WTC11 (cell line): ENCODE measurements around the gene ZNF830. TPM values are rescaled to one million over a fixed set of nuclear protein-coding genes. Genes with fewer than 3 reads are reported as not detected.

Experiments
- ATAC-seq: fragments of 200-7000 bp; cut with Tn5 transposase; 2 replicates; pipeline ENCODE4 v1.10.0; 2021; ENCODE audit warnings: mild to moderate bottlenecking, moderate library complexity
- CTCF ChIA-PET: fragments of 300-600 bp; sonication (Branson Sonifier 250); formaldehyde crosslinking; loops from one replicate; lab custom pipeline; 2021; ENCODE audit warnings: antibody characterized with exemption; lab: Charles Lee
- POLR2A ChIA-PET: fragments of 350-600 bp; sonication (Branson Sonifier 250); formaldehyde crosslinking; loops from one replicate; lab custom pipeline; 2021; ENCODE audit warnings: antibody characterized with exemption; lab: Charles Lee
- DNase-seq: peaks from one replicate; pipeline ENCODE4 v3.0.0; 2021; ENCODE audit warnings: low spot score
- H3K27ac Mint-ChIP-seq: 2 replicates; pipeline ENCODE4 v1.8.0; 2021; ENCODE audit warnings: mixed read lengths
- H3K27me3 Mint-ChIP-seq: 2 replicates; pipeline ENCODE4 v1.8.0; 2021; ENCODE audit warnings: low read depth, mild to moderate bottlenecking, moderate library complexity, mixed read lengths
- H3K36me3 Mint-ChIP-seq: 2 replicates; pipeline ENCODE4 v1.8.0; 2021; ENCODE audit warnings: mixed read lengths
- H3K4me1 Mint-ChIP-seq: 2 replicates; pipeline ENCODE4 v1.8.0; 2022; ENCODE audit warnings: mixed read lengths
- H3K4me3 Mint-ChIP-seq: 2 replicates; pipeline ENCODE4 v1.8.0; 2021; ENCODE audit warnings: mild to moderate bottlenecking, moderate library complexity, mixed read lengths
- H3K9me3 Mint-ChIP-seq: 2 replicates; pipeline ENCODE4 v1.8.0; 2021; ENCODE audit warnings: mixed read lengths
- ATF1 ChIP-seq: sonication (generic); formaldehyde crosslinking; IDR thresholded peaks from 2 replicates; pipeline ENCODE4 v1.8.1; 2023; ENCODE audit warnings: mild to moderate bottlenecking, moderate library complexity, missing genetic modification reagents
- ATF6 ChIP-seq: sonication (generic); formaldehyde crosslinking; IDR thresholded peaks from 2 replicates; pipeline ENCODE4 v1.8.1; 2023; ENCODE audit warnings: mild to moderate bottlenecking, missing genetic modification reagents
- CREB1 ChIP-seq: sonication (generic); formaldehyde crosslinking; IDR thresholded peaks from 2 replicates; pipeline ENCODE4 v1.8.0; 2023; ENCODE audit warnings: mild to moderate bottlenecking, missing genetic modification reagents
- EMX1 ChIP-seq: fragments of 250-450 bp; sonication (Bioruptor Pico); IDR thresholded peaks from 2 replicates; pipeline ENCODE4 v1.8.0; 2021; ENCODE audit warnings: mild to moderate bottlenecking
- ERG ChIP-seq: fragments of 250-450 bp; sonication (Bioruptor Pico); IDR thresholded peaks from 2 replicates; pipeline ENCODE4 v1.8.0; 2021; ENCODE audit warnings: mild to moderate bottlenecking
- ETV6 ChIP-seq: sonication (generic); formaldehyde crosslinking; IDR thresholded peaks from 2 replicates; pipeline ENCODE4 v1.8.1; 2022; ENCODE audit warnings: mild to moderate bottlenecking, missing genetic modification reagents
- GABPB1 ChIP-seq: sonication (generic); formaldehyde crosslinking; IDR thresholded peaks from 2 replicates; pipeline ENCODE4 v1.8.1; 2023; ENCODE audit warnings: mild to moderate bottlenecking, missing genetic modification reagents
- GTF2I ChIP-seq: fragments of 250-450 bp; sonication (Bioruptor Pico); conservative IDR thresholded peaks from 2 replicates; pipeline ENCODE4 v1.4.0; 2021; ENCODE audit warnings: mild to moderate bottlenecking
- JUN ChIP-seq: sonication (generic); formaldehyde crosslinking; IDR thresholded peaks from 2 replicates; pipeline ENCODE4 v1.8.0; 2023; ENCODE audit warnings: mild to moderate bottlenecking, missing genetic modification reagents
- MXD4 ChIP-seq: fragments of 250-450 bp; sonication (Bioruptor Pico); IDR thresholded peaks from 2 replicates; pipeline ENCODE4 v1.8.0; 2021; ENCODE audit warnings: mild to moderate bottlenecking, moderate library complexity, borderline replicate concordance
- MYBL2 ChIP-seq: sonication (generic); formaldehyde crosslinking; IDR thresholded peaks from 2 replicates; pipeline ENCODE4 v1.8.1; 2023; ENCODE audit warnings: mild to moderate bottlenecking, moderate library complexity, missing genetic modification reagents
- NFATC4 ChIP-seq: fragments of 250-450 bp; sonication (Bioruptor Pico); IDR thresholded peaks from 2 replicates; pipeline ENCODE4 v1.9.0; 2021; ENCODE audit warnings: mild to moderate bottlenecking
- NR3C1 ChIP-seq: sonication (generic); formaldehyde crosslinking; conservative IDR thresholded peaks from 2 replicates; pipeline ENCODE4 v1.8.1; 2023; ENCODE audit warnings: low read depth, mild to moderate bottlenecking, missing genetic modification reagents
- USF2 ChIP-seq: sonication (generic); formaldehyde crosslinking; IDR thresholded peaks from 2 replicates; pipeline ENCODE4 v1.8.1; 2023; ENCODE audit warnings: mild to moderate bottlenecking, missing genetic modification reagents, moderate library complexity
- ZBTB21 ChIP-seq: sonication (generic); formaldehyde crosslinking; IDR thresholded peaks from 2 replicates; pipeline ENCODE4 v1.8.1; 2023; ENCODE audit warnings: mild to moderate bottlenecking, missing genetic modification reagents, borderline replicate concordance
- ZBTB43 ChIP-seq: sonication (generic); formaldehyde crosslinking; IDR thresholded peaks from 2 replicates; pipeline ENCODE4 v1.8.1; 2023; ENCODE audit warnings: mild to moderate bottlenecking, missing genetic modification reagents
- ZNF121 ChIP-seq: sonication (generic); formaldehyde crosslinking; IDR thresholded peaks from 2 replicates; pipeline ENCODE4 v1.8.0; 2023; ENCODE audit warnings: missing genetic modification reagents
- ZNF232 ChIP-seq: sonication (generic); formaldehyde crosslinking; IDR thresholded peaks from 2 replicates; pipeline ENCODE4 v1.8.0; 2022; ENCODE audit warnings: mild to moderate bottlenecking, missing genetic modification reagents
- ZNF416 ChIP-seq: fragments of 250-450 bp; sonication (Bioruptor Pico); IDR thresholded peaks from 2 replicates; pipeline ENCODE4 v1.9.0; 2021; ENCODE audit warnings: mild to moderate bottlenecking, inconsistent platforms
- ZNF425 ChIP-seq: fragments of 250-450 bp; sonication (Bioruptor Pico); conservative IDR thresholded peaks from 2 replicates; pipeline ENCODE4 v1.9.0; 2021; ENCODE audit warnings: mild to moderate bottlenecking
- total RNA-seq: library from RNA; stranded (reverse); gene quantifications from 3 replicates; pipeline ENCODE4 v1.2.3, GENCODE V29; 2021
- TF ChIP-seq, protein P1 (sequence below): sonication (generic); formaldehyde crosslinking; IDR thresholded peaks from 2 replicates; pipeline ENCODE4 v1.8.0; 2022; ENCODE audit warnings: mild to moderate bottlenecking, missing genetic modification reagents
- TF ChIP-seq, protein P2 (sequence below): fragments of 200-600 bp; IDR thresholded peaks from 2 replicates; pipeline ENCODE4 v1.8.0; 2022; ENCODE audit warnings: antibody characterized with exemption

Gene ZNF830
- total RNA-seq, 1 experiment from 2014 or later = 20.2 TPM

DNA sequence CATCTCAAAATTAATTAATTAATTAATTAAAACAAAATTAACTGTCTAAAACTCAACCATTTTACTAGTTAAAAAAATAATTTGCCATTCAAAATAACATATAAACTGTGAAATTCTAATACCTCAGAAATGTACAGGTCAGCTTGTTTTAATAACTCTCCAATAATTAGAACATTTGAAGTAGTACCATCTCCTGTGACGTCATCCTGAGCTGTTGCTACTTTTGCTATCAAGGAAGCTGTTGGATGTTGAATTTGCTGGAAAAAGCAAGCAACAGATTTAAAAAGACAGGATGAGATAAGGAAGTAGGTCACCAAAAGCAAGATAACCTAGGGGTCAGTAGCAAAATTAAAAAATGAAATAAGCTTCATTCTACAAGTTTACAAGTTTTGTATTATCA lies 2.9 kb upstream of the ZNF830 start (continued):
- TF ChIP-seq MXD4 (CRISPR knock-in tag) = no peak
- TF ChIP-seq ZNF232 (CRISPR knock-in tag) = no peak
- no peak for TF ChIP-seq ATF1 (CRISPR knock-in tag)
- no peak for TF ChIP-seq USF2 (CRISPR knock-in tag)
- no peak for TF ChIP-seq ZBTB43 (CRISPR knock-in tag)

DNA sequence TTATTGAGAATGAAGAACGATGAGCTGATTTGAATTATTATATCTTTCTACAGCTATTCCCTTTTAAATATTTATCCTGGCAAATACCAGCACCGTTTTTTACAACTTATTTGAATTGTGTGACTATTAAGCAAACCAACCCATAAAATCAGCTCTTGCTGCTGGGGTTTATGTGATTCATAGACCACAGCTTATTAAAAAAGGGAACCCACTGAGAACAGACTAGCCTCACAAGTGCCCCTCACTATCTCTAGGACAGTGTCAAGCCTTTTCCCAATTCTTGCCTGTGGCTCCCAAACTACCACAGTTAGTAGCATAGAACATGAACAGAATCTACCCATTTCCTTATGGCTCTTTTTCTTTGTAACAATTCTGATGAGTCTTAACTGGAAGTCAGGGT lies 12.8 kb downstream of the ZNF830 start:
- CTCF ChIA-PET = interaction anchor here (1.4 to 1.7 kb wide), 2 partner anchors 432 to 447 kb away, joined by 4 to 5 read pairs; no protein-coding TSS in a partner anchor
- POLR2A ChIA-PET = no interaction called here
- H3K9me3 Mint-ChIP-seq = no peaks in the 10 kb centered on the region

DNA sequence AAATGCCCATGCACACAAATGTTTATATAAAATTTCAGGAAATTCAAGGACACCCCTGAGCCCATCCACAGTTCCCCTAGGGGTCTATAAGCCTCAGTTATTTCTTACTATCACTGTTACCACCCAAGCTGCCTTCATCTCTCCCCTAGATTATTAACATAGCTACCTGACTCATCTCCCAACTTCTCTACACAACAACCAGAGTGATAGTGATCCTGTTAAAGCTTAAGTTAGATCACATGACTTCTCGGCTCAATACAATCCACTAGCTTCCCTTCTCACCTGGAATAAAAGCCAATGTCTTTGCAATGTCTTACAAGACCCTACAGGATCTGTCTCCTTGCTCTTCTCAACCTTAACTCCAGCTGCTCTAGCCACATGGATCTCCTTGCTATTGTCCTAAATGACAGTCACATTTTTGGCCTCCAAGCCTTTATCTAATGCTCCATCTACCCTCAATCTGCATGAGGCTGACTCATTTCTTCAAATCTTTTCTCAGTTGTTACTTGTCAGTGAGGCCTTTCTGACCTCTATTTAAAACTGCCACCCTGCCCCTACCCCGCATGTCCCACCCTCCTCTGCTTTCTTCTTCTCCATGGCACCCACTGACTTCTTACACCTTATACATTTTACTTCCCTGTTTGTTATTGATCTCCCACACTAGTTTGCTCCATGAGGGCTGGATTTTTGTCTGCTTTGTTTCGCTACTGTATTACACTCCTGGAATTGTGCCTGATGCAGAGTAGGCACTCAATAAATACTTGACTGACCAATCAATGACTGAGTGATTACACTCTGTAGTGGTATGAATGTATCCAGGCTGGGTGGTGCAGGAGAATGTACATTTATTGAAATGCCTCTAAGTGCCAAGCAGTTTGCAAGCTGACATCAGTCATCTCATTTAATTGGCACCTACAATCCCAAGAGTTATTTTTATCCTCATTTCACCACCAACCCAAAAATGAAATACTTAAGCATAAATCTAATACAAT lies 13.8 kb downstream of the ZNF830 start:
- DNase-seq = no peak
- no peak overlapping the region for H3K27ac Mint-ChIP-seq
- ChIA-PET POLR2A (no interaction called here), CTCF (interaction anchor here (1.4 to 1.7 kb wide), 2 partner anchors 433 to 448 kb away, joined by 4 to 5 read pairs; no protein-coding TSS in a partner anchor)
- ATAC-seq = no peak
- TF ChIP-seq ZNF121 (CRISPR knock-in tag) = no peak
- TF ChIP-seq NFATC4 = no peak
- no peak for TF ChIP-seq ZNF425 (CRISPR knock-in tag)
- TF ChIP-seq, protein P1, sequence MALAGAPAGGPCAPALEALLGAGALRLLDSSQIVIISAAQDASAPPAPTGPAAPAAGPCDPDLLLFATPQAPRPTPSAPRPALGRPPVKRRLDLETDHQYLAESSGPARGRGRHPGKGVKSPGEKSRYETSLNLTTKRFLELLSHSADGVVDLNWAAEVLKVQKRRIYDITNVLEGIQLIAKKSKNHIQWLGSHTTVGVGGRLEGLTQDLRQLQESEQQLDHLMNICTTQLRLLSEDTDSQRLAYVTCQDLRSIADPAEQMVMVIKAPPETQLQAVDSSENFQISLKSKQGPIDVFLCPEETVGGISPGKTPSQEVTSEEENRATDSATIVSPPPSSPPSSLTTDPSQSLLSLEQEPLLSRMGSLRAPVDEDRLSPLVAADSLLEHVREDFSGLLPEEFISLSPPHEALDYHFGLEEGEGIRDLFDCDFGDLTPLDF (CRISPR knock-in tag) = no peak
- TF ChIP-seq ZNF416 = no peak
- TF ChIP-seq ATF6 (CRISPR knock-in tag) = no peak
- TF ChIP-seq, protein P2, sequence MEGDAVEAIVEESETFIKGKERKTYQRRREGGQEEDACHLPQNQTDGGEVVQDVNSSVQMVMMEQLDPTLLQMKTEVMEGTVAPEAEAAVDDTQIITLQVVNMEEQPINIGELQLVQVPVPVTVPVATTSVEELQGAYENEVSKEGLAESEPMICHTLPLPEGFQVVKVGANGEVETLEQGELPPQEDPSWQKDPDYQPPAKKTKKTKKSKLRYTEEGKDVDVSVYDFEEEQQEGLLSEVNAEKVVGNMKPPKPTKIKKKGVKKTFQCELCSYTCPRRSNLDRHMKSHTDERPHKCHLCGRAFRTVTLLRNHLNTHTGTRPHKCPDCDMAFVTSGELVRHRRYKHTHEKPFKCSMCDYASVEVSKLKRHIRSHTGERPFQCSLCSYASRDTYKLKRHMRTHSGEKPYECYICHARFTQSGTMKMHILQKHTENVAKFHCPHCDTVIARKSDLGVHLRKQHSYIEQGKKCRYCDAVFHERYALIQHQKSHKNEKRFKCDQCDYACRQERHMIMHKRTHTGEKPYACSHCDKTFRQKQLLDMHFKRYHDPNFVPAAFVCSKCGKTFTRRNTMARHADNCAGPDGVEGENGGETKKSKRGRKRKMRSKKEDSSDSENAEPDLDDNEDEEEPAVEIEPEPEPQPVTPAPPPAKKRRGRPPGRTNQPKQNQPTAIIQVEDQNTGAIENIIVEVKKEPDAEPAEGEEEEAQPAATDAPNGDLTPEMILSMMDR = no peak
- TF ChIP-seq ERG (CRISPR knock-in tag) = no peak
- no peak for TF ChIP-seq GTF2I (CRISPR knock-in tag)
- TF ChIP-seq ZBTB21 (CRISPR knock-in tag) = no peak
- no peak for TF ChIP-seq EMX1 (CRISPR knock-in tag)
- no peaks in the 10 kb centered on the region for H3K9me3 Mint-ChIP-seq
- H3K36me3 Mint-ChIP-seq = no peaks in the 10 kb centered on the region
- no peak overlapping the region for H3K4me3 Mint-ChIP-seq
- H3K4me1 Mint-ChIP-seq = peaks cover 10% of the 10 kb centered on the region
- peaks cover 10% of the 10 kb centered on the region; the same call in 1 of the 2 replicates for H3K27me3 Mint-ChIP-seq

More for the DNA sequence above, 12.8 kb downstream of the ZNF830 start:
- Mint-ChIP-seq H3K36me3 (no peaks in the 10 kb centered on the region), H3K27me3 (peaks cover 10% of the 10 kb centered on the region; the same call in 1 of the 2 replicates), H3K27ac (no peak overlapping the region), H3K4me1 (peaks cover 2% of the 10 kb centered on the region), H3K4me3 (no peak overlapping the region)
- ATAC-seq = no peak
- TF ChIP-seq USF2 (CRISPR knock-in tag) (no peak), CREB1 (CRISPR knock-in tag) (no peak), MYBL2 (no peak), ETV6 (CRISPR knock-in tag) (no peak), GABPB1 (CRISPR knock-in tag) (no peak), JUN (CRISPR knock-in tag) (no peak), NR3C1 (CRISPR knock-in tag) (no peak)
- no peak for DNase-seq
